Rectal smooth muscle tissue (tissue), 1 donor: Measurements from ENCODE around the gene EEF1A2.

Experiments
- H3K27ac ChIP-seq: one replicate; pipeline ENCODE4 v1.7.0; 2013; ENCODE audit warnings: low read depth, low read length, inconsistent platforms
- H3K27me3 ChIP-seq: one replicate; pipeline ENCODE4 v1.7.0; 2013; ENCODE audit warnings: low read length; ENCODE audit not compliant: control insufficient read depth, insufficient read depth
- H3K36me3 ChIP-seq: one replicate; pipeline ENCODE4 v1.7.0; 2013; ENCODE audit warnings: low read length; ENCODE audit not compliant: control insufficient read depth, insufficient read depth
- H3K4me1 ChIP-seq: one replicate; pipeline ENCODE4 v1.7.0; 2013; ENCODE audit warnings: low read length; ENCODE audit not compliant: control insufficient read depth, insufficient read depth
- H3K4me3 ChIP-seq: one replicate; pipeline ENCODE4 v1.7.0; 2013; ENCODE audit warnings: low read length
- H3K9ac ChIP-seq: one replicate; pipeline ENCODE4 v1.7.0; 2013; ENCODE audit warnings: low read length

EEF1A2 gene

GRCh38 chr20:63451821-63452220 is 47.1 kb downstream of the EEF1A2 start:
- Histone ChIP-seq H3K36me3 (no peaks in the 10 kb centered on the region), H3K9ac (no peak overlapping the region), H3K4me3 (no peak overlapping the region), H3K27me3 (peaks cover 12% of the 10 kb centered on the region), H3K27ac (no peak overlapping the region), H3K4me1 (no peaks in the 10 kb centered on the region)

- H3K36me3 ChIP-seq, result no peaks in the 10 kb centered on the region
- H3K4me3 ChIP-seq, result no peak overlapping the region
- H3K9ac ChIP-seq, result no peak overlapping the region
- H3K27ac ChIP-seq, result no peak overlapping the region
- H3K4me1 ChIP-seq, result no peaks in the 10 kb centered on the region
- peaks cover 6% of the 10 kb centered on the region for H3K27me3 ChIP-seq
These were observed 48.8 kb downstream of the EEF1A2 start for GRCh38 chr20:63449796-63450730.

DNA sequence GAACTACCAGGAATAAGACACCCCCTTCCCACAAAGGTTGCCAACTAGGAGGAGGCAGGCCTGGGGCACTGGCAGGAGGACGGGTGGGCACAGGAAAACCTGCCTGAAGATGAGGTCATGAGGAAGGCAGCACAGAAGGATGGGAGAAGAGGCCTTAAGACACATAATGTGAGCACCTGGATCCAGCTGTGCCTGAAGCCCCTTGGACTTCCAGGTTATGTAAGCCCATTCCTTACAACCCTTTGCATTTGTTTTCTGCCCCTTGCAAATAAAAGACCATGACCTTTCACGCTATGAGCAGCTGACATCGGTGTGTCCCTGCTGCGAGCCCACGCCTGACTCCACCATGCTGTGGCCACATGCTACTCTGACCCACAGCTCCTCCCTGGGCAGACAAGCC is 49.9 kb downstream of the EEF1A2 start:
- Histone ChIP-seq H3K4me3 (no peak overlapping the region), H3K27me3 (no peaks in the 10 kb centered on the region), H3K36me3 (no peaks in the 10 kb centered on the region), H3K9ac (no peak overlapping the region), H3K4me1 (no peaks in the 10 kb centered on the region), H3K27ac (no peak overlapping the region)

DNA sequence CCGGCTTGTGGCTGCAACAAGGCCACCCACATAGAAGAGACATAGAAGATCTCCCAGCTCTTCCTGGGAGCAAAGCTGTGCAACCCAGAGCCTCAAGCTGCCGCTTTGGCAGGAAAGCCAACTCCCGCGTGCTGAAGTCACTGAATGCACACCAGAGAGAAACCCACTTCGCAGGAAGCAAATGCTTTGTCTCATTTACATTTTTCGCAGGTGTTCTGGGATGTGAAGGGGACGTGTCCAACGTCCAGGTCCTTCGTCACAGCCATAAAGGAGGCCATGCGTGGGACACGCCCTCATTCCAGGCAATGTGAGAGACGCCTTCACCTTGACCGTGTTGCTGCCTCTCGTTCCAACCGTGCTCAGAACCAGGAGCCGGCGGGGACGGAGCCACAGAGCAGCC is 50.9 kb downstream of the EEF1A2 start:
- Histone ChIP-seq H3K27me3 (no peaks in the 10 kb centered on the region), H3K9ac (no peak overlapping the region), H3K4me1 (no peaks in the 10 kb centered on the region), H3K27ac (no peak overlapping the region), H3K36me3 (no peaks in the 10 kb centered on the region), H3K4me3 (no peak overlapping the region)

DNA sequence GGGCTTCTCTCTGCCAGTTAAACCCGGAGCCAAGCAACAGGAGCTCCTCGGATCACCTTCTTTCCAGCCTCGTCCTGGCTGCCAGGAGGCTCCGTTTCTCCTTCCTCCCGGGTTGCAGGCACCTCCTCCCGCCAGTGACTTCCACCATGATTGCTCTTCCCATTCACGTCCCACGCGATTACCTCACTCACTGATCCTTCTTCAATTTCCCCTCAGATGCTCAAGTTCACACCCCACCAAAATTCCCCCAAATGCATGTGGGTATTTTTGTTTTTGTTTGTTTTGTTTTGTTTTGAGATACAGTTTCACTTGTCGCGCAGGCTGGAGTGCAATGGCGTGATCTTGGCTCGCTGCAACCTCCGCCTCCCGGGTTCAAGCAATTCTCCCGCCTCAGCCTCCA is 51.6 kb downstream of the EEF1A2 start:
- no peak overlapping the region for H3K4me3 ChIP-seq
- H3K4me1 ChIP-seq, result no peaks in the 10 kb centered on the region
- no peaks in the 10 kb centered on the region for H3K27me3 ChIP-seq
- no peak overlapping the region for H3K9ac ChIP-seq
- H3K36me3 ChIP-seq, result no peaks in the 10 kb centered on the region
- H3K27ac ChIP-seq, result no peak overlapping the region

- Histone ChIP-seq H3K4me3 (no peak overlapping the region), H3K27ac (no peak overlapping the region), H3K4me1 (no peaks in the 10 kb centered on the region), H3K27me3 (no peaks in the 10 kb centered on the region), H3K36me3 (no peaks in the 10 kb centered on the region), H3K9ac (no peak overlapping the region)
These were observed 52.5 kb downstream of the EEF1A2 start for GRCh38 chr20:63446216-63447024.

- Histone ChIP-seq H3K4me1 (no peaks in the 10 kb centered on the region), H3K4me3 (no peak overlapping the region), H3K27me3 (no peaks in the 10 kb centered on the region), H3K27ac (no peak overlapping the region), H3K36me3 (no peaks in the 10 kb centered on the region), H3K9ac (no peak overlapping the region)
These were observed 53.7 kb downstream of the EEF1A2 start for GRCh38 chr20:63445075-63445734.

- H3K4me1 ChIP-seq, result no peaks in the 10 kb centered on the region
- H3K27me3 ChIP-seq, result no peaks in the 10 kb centered on the region
- H3K27ac ChIP-seq, result no peak overlapping the region
- no peak overlapping the region for H3K9ac ChIP-seq
- no peaks in the 10 kb centered on the region for H3K36me3 ChIP-seq
- no peak overlapping the region for H3K4me3 ChIP-seq
These were observed 54.3 kb downstream of the EEF1A2 start for GRCh38 chr20:63444548-63444947.

GRCh38 chr20:63443606-63444395 is 55.1 kb downstream of the EEF1A2 start:
- no peaks in the 10 kb centered on the region for H3K27me3 ChIP-seq
- H3K4me3 ChIP-seq, result no peak overlapping the region
- H3K27ac ChIP-seq, result no peak overlapping the region
- no peaks in the 10 kb centered on the region for H3K36me3 ChIP-seq
- no peak overlapping the region for H3K9ac ChIP-seq
- no peaks in the 10 kb centered on the region for H3K4me1 ChIP-seq

GRCh38 chr20:63442100-63442493 is 56.8 kb downstream of the EEF1A2 start:
- H3K4me3 ChIP-seq, result no peak overlapping the region
- H3K36me3 ChIP-seq, result no peaks in the 10 kb centered on the region
- no peak overlapping the region for H3K9ac ChIP-seq
- H3K4me1 ChIP-seq, result no peaks in the 10 kb centered on the region
- no peaks in the 10 kb centered on the region for H3K27me3 ChIP-seq
- H3K27ac ChIP-seq, result no peak overlapping the region

DNA sequence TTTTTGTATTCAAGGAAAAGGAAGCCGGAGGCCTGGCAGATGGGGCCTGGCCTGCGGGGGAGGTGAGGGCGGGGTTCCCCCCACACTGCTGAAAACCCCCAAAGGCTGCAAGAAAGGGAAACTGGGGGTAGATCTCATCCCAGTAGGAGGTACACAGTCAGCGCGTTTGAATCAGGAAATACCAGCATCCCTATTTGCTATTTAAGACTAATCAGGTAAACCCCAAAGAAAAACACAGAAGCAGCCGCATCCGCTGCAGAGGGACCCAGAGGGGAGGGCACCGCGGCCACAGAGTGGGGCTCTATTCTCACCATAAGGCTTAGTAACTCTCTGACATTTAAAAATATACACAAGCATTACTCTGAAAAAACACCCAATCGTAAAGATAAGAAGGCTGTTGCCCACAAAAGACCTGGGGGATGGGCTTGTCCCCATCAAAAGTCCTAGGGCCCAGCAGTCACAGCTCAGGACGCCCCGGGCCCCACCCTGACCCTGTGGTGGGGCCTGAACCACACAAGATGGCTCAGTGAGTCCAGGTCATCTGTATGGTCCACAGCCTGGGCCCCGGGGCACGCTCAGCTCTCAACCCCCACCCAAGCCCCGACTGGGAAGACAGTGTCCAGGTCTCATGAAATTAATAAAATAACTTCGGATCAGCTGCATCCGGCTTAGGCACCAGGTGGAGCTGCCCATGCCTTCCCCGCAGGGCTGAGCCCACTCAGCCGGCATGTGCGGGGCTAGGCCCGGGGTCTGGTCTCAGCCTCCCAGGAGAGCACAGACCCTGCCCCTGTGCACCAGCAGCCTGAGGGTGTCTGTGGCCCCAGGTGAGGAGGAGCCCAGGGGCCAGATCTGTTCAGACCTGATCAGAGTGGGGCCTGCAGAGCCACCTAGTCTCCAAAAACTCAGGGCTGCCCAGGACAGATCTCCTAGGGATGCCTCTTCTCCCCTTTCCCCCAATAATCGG is 57.5 kb downstream of the EEF1A2 start:
- no peaks in the 10 kb centered on the region for H3K27me3 ChIP-seq
- no peaks in the 10 kb centered on the region for H3K36me3 ChIP-seq
- no peaks in the 10 kb centered on the region for H3K4me1 ChIP-seq
- H3K9ac ChIP-seq, result no peak overlapping the region
- H3K27ac ChIP-seq, result no peak overlapping the region
- no peak overlapping the region for H3K4me3 ChIP-seq
